GM10248 (cell line): Measurements from ENCODE around the gene TMEM11.

Source experiments
- CTCF ChIA-PET: fragments of 300-600 bp; sonication (Branson Sonifier 250); formaldehyde crosslinking; extraction: SDS; loops from one replicate; lab custom pipeline; 2021; ENCODE audit warnings: antibody characterized with exemption; lab: Yijun Ruan, JAX
- POLR2A ChIA-PET: fragments of 350-650 bp; sonication (Branson Sonifier 250); formaldehyde crosslinking; extraction: SDS; loops from one replicate; lab custom pipeline; 2020; ENCODE audit warnings: antibody characterized with exemption; lab: Yijun Ruan, JAX
- DNase-seq: peaks from one replicate; pipeline ENCODE4 v3.0.0; 2012; ENCODE audit errors: extremely low spot score
- TF ChIP-seq, protein P1 (sequence below): IDR thresholded peaks from 2 replicates; pipeline ENCODE4 v1.5.1; 2012; ENCODE audit warnings: mild to moderate bottlenecking, low read depth; ENCODE audit errors: extremely low read depth, missing control alignments, control extremely low read depth

TMEM11 gene

DNA sequence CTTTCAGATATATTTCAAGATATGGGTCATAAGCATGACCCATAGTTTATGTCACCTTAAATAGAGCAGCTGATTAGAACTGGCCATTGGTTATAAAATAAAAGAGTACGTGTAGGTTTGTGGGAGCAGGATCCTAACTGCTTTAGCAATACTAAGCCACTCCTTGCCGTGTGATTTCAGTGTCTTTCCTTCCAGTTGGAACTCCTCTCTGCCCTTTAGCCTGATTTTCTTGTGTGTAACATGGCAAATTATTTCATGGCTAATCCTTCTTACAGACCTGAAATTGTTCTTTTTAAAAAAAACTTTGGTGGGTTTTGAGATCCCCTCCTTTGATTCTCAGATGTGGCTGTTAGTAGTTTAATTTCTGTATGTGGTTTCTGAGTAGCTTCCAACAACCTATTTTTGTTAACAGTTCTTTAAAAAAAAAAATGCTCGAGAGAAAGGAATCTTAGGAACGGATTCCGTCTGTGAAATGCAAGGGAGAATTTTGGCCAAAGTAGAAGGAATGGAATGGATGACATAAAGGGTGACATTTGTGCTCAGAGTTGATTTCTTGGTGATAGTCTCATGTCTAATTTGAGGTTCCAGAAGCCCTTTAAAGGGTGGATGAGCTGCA, 47.3 kb downstream of the TMEM11 start:
- TF ChIP-seq, protein P1, sequence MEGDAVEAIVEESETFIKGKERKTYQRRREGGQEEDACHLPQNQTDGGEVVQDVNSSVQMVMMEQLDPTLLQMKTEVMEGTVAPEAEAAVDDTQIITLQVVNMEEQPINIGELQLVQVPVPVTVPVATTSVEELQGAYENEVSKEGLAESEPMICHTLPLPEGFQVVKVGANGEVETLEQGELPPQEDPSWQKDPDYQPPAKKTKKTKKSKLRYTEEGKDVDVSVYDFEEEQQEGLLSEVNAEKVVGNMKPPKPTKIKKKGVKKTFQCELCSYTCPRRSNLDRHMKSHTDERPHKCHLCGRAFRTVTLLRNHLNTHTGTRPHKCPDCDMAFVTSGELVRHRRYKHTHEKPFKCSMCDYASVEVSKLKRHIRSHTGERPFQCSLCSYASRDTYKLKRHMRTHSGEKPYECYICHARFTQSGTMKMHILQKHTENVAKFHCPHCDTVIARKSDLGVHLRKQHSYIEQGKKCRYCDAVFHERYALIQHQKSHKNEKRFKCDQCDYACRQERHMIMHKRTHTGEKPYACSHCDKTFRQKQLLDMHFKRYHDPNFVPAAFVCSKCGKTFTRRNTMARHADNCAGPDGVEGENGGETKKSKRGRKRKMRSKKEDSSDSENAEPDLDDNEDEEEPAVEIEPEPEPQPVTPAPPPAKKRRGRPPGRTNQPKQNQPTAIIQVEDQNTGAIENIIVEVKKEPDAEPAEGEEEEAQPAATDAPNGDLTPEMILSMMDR: no peak
- no peak for DNase-seq
- ChIA-PET POLR2A (no interaction called here), CTCF (no interaction called here)

DNA sequence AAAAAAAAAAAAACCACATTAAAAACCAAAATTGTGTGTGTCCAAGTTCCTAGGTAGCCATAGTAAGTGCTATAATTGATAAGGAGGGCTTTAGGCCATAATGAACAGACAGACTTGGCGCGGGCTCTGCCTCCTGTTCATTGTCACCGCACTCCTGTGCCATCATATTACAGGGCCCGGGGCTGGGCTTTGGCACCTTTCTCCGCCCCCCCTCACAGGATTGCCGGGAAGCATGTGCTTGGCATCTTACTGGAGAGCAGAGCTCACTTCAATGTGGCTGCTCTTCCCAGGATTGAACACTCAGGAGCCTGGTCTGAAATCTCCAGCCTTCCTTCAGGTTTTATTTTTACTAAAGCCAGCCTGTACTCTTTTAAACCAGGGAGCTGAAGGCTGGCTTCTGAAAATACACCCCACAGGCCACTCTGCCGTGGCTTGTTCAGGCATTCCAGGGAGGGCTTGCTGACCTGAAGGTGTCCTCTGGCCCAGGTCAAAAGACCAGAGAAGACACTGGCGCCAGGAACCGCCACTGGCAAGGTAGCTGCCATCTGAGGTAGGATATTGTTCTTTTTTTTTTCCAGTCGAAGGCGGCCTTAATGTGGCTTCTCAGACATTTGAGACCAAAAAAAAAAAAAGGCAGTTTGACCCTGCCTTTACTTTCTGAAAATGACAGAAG, 47.9 kb downstream of the TMEM11 start:
- POLR2A ChIA-PET: interaction anchor here (0.7 kb wide), 1 partner anchor 22 kb away, joined by 7 read pairs; no protein-coding TSS in a partner anchor
- CTCF ChIA-PET: no interaction called here
- TF ChIP-seq, protein P1: no peak
- DNase-seq: no peak

DNA sequence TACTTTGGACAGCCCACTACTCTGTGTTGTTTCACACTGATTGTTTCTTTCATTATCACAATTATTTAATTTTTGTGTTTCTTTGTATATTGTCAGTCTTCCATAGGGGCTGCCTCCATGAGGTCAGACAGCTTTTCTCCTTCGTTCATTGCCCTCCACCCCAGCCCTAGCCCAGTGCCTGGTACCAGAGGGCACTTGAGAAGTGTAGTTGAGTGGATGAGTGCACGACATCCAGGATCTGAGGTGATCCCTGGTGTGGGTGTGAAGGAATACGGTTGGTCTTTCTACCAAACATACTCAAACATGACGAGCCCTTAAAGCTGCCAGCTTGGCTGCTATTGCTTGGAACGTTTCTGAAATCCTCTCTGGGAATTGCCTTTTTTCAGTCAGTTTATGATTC, 49.3 kb downstream of the TMEM11 start:
- TF ChIP-seq, protein P1: no peak
- ChIA-PET POLR2A (no interaction called here), CTCF (no interaction called here)
- no peak for DNase-seq

DNA sequence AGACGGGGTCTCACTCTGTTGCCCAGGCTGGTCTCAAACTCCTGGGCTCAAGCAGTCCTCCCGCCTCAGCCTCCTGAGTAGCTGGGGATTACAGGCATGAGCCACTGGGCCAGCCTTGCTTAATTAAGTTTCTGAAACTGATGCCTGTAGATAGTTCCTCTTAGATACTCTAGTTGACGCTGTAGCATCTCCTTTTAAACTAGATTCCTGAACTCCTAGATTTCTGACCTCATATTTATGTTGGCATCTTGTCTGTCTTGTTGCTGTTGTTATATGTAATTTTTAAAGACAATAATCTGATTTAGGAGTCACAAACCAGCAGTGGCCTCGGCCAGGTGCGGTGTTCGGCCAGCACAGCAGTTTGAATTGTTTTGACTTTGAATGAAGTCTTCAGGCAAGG, 49.7 kb downstream of the TMEM11 start:
- DNase-seq: no peak
- CTCF ChIA-PET: interaction anchor here (0.8 to 1.3 kb wide), 2 partner anchors 9 to 45 kb away, joined by 3 to 5 read pairs; no protein-coding TSS in a partner anchor

GRCh38 chr17:21163101-21163500, 50.9 kb downstream of the TMEM11 start:
- DNase-seq: no peak
- ChIA-PET CTCF (interaction anchor here (1.3 kb wide), 2 partner anchors 44 to 117 kb away, joined by 3 to 5 read pairs; no protein-coding TSS in a partner anchor), POLR2A (no interaction called here)
- TF ChIP-seq, protein P1: no peak

More for the DNA sequence above, 49.7 kb downstream of the TMEM11 start:
- POLR2A ChIA-PET: no interaction called here
- TF ChIP-seq, protein P1: peak; percentile 10

- DNase-seq: no peak
- ChIA-PET POLR2A (no interaction called here), CTCF (no interaction called here)
- TF ChIP-seq, protein P1: no peak
Observed at GRCh38 chr17:21162394-21162775, 51.6 kb downstream of the TMEM11 start.
